ENCODE measurements around the gene GLRA3. TPM values are rescaled to one million over a fixed set of nuclear protein-coding genes. Genes with fewer than 3 reads are reported as not detected.
"Not testable (repeated sequence)": the region's sequence is repeated elsewhere in the genome, so short reads cannot be mapped to it uniquely, and the experiment has no call there.

GLRA3 gene
- total RNA-seq, 1 donor from 2014 or later, result not detected

DNA sequence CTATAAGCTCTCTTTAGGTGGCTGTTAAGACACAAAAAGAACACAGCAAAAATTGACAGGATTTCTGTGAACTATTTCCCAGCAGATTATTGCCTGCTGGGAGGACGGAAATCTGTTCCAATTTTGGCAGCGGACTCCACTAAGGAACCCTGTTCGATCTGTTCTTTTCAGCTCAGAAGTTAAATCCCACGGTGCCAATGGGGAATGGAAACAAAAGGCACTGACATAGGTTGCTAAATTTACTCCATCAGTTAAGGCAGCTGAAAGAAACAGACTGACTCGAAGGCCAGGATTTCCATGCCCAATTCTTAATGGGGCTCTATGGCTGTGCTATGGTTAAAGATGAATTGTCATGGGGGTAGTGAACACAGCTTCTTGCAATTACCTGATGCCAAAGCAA is 180.2 kb downstream of the GLRA3 start:
- H3K4me1 ChIP-seq (ENCODE audit: control insufficient read depth in 3 of 3, insufficient read depth in 3 of 3, low read length in 3 of 3), result no peaks in the 10 kb centered on the region
- no peak overlapping the region for H3K27ac ChIP-seq (ENCODE audit: low read depth, low read length)
- no peak overlapping the region for H3K9ac ChIP-seq (ENCODE audit: low read depth in 1 of 3, low read length in 3 of 3)
- H3K36me3 ChIP-seq (ENCODE audit: control insufficient read depth in 3 of 3, insufficient read depth in 3 of 3, low read length in 3 of 3), result no peaks in the 10 kb centered on the region
- no peaks in the 10 kb centered on the region for H3K27me3 ChIP-seq (ENCODE audit: control insufficient read depth in 3 of 3, insufficient read depth in 3 of 3, low read length in 3 of 3)
- no peak overlapping the region for H3K4me3 ChIP-seq (ENCODE audit: low read length in 3 of 3)
- no peaks in the 10 kb centered on the region for H3K9me3 ChIP-seq (ENCODE audit: control insufficient read depth in 3 of 3, low read length in 3 of 3)

DNA sequence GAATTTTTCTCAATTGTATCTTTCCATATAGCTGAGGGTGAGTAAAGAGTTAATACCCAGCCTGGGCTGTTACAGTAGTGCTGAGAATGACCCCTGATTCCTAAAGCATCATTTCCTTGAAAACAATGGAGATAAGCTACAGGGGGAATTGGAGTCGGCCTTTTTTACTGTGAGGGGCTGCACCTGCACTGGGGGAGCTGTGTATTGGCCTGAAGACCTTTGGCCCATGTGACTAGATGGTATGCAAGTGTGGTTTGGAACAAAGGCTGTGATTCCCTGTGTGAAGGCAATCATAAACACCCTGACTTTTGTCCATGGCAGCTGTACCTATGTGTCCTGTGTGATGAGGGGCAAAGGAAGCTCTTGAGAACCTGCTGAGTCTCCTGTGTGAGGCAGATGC is 182.7 kb downstream of the GLRA3 start:
- no peak overlapping the region for H3K4me3 ChIP-seq (ENCODE audit: low read length in 3 of 3)
- no peaks in the 10 kb centered on the region for H3K4me1 ChIP-seq (ENCODE audit: control insufficient read depth in 3 of 3, insufficient read depth in 3 of 3, low read length in 3 of 3)
- H3K9ac ChIP-seq (ENCODE audit: low read depth in 1 of 3, low read length in 3 of 3), result no peak overlapping the region
- H3K27ac ChIP-seq (ENCODE audit: low read depth, low read length), result no peak overlapping the region
- no peaks in the 10 kb centered on the region for H3K9me3 ChIP-seq (ENCODE audit: control insufficient read depth in 3 of 3, low read length in 3 of 3)
- no peaks in the 10 kb centered on the region for H3K36me3 ChIP-seq (ENCODE audit: control insufficient read depth in 3 of 3, insufficient read depth in 3 of 3, low read length in 3 of 3)
- H3K27me3 ChIP-seq (ENCODE audit: control insufficient read depth in 3 of 3, insufficient read depth in 3 of 3, low read length in 3 of 3), result no peaks in the 10 kb centered on the region

DNA sequence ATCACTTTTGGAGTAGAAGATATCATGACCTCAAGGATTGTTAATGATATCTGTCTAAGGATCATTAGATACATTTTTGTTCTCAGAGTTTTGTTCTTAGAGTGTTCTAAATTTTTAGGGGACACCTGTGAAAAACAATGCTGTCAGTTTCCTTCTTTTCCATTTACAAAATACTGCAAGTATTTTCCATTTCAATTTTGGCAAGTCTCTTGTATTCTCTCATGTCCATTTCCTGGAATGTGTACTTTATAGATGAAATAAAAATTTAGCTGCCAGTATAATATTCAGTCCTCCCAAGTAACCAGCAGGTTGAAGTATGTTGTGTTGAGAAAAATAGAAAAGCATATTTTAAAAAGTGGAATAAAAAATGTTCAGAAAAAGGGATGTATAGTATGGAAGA is 188.9 kb downstream of the GLRA3 start:
- no peak overlapping the region for H3K9ac ChIP-seq (ENCODE audit: low read depth in 1 of 3, low read length in 3 of 3)
- H3K9me3 ChIP-seq (ENCODE audit: control insufficient read depth in 3 of 3, low read length in 3 of 3), result no peaks in the 10 kb centered on the region
- H3K27ac ChIP-seq (ENCODE audit: low read depth, low read length), result no peak overlapping the region
- H3K4me3 ChIP-seq (ENCODE audit: low read length in 3 of 3), result no peak overlapping the region
- no peaks in the 10 kb centered on the region for H3K27me3 ChIP-seq (ENCODE audit: control insufficient read depth in 3 of 3, insufficient read depth in 3 of 3, low read length in 3 of 3)
- H3K36me3 ChIP-seq (ENCODE audit: control insufficient read depth in 3 of 3, insufficient read depth in 3 of 3, low read length in 3 of 3), result no peaks in the 10 kb centered on the region
- no peaks in the 10 kb centered on the region for H3K4me1 ChIP-seq (ENCODE audit: control insufficient read depth in 3 of 3, insufficient read depth in 3 of 3, low read length in 3 of 3)

DNA sequence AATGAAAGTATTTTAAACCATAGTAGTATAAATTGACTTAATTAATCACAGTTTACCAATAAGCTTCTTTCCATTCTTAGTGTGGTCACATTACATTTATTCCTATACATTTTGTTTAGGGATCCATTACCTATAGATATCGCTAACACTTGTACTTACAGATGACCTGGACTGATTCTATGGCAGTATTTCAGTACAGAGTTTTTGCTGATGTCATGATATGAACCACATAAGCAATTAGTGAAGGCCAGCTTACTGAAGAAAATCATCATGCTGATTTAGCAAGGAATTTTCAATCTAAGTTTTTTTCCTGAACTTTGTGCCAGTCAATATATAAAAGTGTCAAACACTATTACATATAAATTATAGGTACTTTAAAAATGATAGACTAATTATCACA is 193.3 kb downstream of the GLRA3 start:
- H3K27ac ChIP-seq (ENCODE audit: low read depth, low read length), result no peak overlapping the region
- H3K9me3 ChIP-seq (ENCODE audit: control insufficient read depth in 3 of 3, low read length in 3 of 3), result no peaks in the 10 kb centered on the region
- H3K27me3 ChIP-seq (ENCODE audit: control insufficient read depth in 3 of 3, insufficient read depth in 3 of 3, low read length in 3 of 3), result no peaks in the 10 kb centered on the region
- H3K36me3 ChIP-seq (ENCODE audit: control insufficient read depth in 3 of 3, insufficient read depth in 3 of 3, low read length in 3 of 3), result no peaks in the 10 kb centered on the region
- no peaks in the 10 kb centered on the region for H3K4me1 ChIP-seq (ENCODE audit: control insufficient read depth in 3 of 3, insufficient read depth in 3 of 3, low read length in 3 of 3)
- H3K9ac ChIP-seq (ENCODE audit: low read depth in 1 of 3, low read length in 3 of 3), result no peak overlapping the region
- H3K4me3 ChIP-seq (ENCODE audit: low read length in 3 of 3), result no peak overlapping the region

DNA sequence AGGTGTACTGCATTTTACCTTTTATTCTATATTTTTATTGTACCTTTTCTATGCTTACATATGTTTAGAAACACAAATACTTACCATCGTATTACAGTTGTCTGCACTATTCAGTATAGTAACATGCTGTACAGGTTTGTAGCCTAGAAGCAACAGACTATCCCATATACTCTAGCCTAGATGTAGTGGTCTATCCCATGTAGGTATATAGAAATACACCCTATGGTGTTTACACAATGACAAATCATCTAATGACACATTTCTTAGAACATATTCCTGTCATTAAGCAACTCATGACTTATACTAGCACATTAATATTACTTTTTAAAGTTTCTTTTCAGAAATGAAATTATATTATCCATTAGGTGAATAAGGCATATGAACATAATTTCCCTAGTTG is 195.6 kb downstream of the GLRA3 start:
- Histone ChIP-seq H3K9me3 (ENCODE audit: control insufficient read depth in 3 of 3, low read length in 3 of 3) (no peaks in the 10 kb centered on the region), H3K27ac (ENCODE audit: low read depth, low read length) (no peak overlapping the region), H3K4me3 (ENCODE audit: low read length in 3 of 3) (no peak overlapping the region), H3K4me1 (ENCODE audit: control insufficient read depth in 3 of 3, insufficient read depth in 3 of 3, low read length in 3 of 3) (no peaks in the 10 kb centered on the region), H3K9ac (ENCODE audit: low read depth in 1 of 3, low read length in 3 of 3) (no peak overlapping the region), H3K27me3 (ENCODE audit: control insufficient read depth in 3 of 3, insufficient read depth in 3 of 3, low read length in 3 of 3) (no peaks in the 10 kb centered on the region), H3K36me3 (ENCODE audit: control insufficient read depth in 3 of 3, insufficient read depth in 3 of 3, low read length in 3 of 3) (no peaks in the 10 kb centered on the region)

DNA sequence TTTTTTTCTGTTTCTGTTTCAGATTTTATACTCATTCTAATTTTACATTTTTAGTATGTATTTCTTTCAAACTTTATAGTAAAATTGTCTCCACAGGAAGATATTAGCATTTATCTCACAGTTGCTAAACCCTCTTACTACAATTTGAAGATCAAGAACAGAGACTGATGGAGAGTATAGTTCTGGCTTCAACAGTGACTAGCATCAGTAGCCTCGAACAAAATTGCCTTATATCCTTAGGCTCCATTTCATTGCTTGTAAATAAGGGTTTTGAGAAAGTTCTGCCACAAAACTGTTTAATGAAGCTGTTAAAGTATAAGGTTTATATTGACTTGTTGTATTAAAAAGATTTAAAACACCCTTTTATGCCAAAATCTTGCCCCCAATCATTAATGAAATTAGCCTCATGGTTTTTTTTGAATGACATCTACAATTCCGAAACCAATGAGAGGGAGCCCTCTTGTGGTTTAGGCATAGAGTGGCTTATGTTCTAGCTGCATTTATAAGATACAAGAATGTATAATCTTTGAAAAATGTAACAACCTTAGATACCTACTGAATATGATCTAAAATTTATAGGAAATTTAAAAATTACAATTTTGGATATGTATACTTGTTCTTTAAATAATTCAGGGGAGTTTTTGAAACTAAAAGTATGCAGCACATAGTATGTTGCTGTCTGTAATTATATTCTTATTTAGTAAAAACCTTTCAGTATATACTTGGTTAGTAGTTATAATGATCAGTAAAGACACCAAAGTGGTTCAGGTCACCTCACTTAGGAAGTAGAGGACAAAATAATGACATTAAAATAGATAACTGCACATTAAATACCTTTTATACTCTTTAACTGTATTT is 196.9 kb downstream of the GLRA3 start:
- no peaks in the 10 kb centered on the region for H3K4me1 ChIP-seq (ENCODE audit: control insufficient read depth in 3 of 3, insufficient read depth in 3 of 3, low read length in 3 of 3)
- no peak overlapping the region for H3K4me3 ChIP-seq (ENCODE audit: low read length in 3 of 3)
- no peaks in the 10 kb centered on the region for H3K9me3 ChIP-seq (ENCODE audit: control insufficient read depth in 3 of 3, low read length in 3 of 3)
- no peak overlapping the region for H3K9ac ChIP-seq (ENCODE audit: low read depth in 1 of 3, low read length in 3 of 3)
- H3K27me3 ChIP-seq (ENCODE audit: control insufficient read depth in 3 of 3, insufficient read depth in 3 of 3, low read length in 3 of 3), result no peaks in the 10 kb centered on the region
- no peaks in the 10 kb centered on the region for H3K36me3 ChIP-seq (ENCODE audit: control insufficient read depth in 3 of 3, insufficient read depth in 3 of 3, low read length in 3 of 3)
- H3K27ac ChIP-seq (ENCODE audit: low read depth, low read length), result no peak overlapping the region

DNA sequence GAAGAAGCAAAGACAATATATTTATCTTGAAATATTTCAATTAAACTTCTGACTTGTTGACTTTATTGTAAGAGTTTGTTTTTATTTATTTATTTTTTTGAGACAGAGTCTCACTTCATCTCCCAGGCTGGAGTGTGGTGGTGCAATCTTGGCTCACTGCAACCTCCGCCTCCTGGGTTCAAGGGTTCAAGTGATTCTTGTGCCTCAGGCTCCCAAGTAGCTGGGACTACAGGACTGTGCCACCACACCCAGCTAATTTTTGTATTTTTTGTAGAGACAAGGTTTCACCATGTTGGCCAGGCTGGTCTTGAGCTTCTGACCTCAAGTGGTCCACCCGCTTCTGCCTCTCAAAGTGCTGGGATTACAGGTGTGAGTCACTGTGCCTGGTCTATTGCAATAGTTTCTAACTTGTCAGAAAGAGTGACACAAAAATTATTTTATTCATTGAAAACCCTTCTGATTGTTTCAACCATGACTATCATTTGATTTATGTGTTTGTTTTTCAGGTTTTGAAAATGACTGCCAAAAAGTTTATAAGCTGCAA is 199.1 kb downstream of the GLRA3 start:
- H3K9me3 ChIP-seq (ENCODE audit: control insufficient read depth in 3 of 3, low read length in 3 of 3); H3K27me3 ChIP-seq (ENCODE audit: control insufficient read depth in 3 of 3, insufficient read depth in 3 of 3, low read length in 3 of 3); H3K36me3 ChIP-seq (ENCODE audit: control insufficient read depth in 3 of 3, insufficient read depth in 3 of 3, low read length in 3 of 3); H3K27ac ChIP-seq (ENCODE audit: low read depth, low read length); H3K9ac ChIP-seq (ENCODE audit: low read depth in 1 of 3, low read length in 3 of 3); H3K4me1 ChIP-seq (ENCODE audit: control insufficient read depth in 3 of 3, insufficient read depth in 3 of 3, low read length in 3 of 3); H3K4me3 ChIP-seq (ENCODE audit: low read length in 3 of 3): not testable (repeated sequence)

DNA sequence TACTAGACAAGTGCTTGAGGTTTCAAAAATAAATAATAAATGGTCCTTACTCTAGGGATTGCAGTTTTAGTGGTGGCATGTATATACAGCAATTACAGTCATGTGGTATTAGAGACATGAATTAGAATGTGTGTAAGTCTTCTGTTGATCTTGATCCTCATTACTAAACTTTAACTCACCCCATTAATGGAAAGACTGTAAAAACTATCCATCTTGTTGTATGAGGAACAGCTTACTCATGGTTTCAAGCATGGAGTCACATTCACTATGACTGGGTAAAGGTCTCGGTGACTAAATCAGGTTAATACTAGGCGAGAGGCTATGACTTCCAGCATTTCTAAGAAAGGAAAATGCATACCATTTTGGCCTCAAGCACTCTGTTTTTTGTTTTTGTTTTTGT is 199.8 kb downstream of the GLRA3 start:
- Histone ChIP-seq H3K9ac (ENCODE audit: low read depth in 1 of 3, low read length in 3 of 3) (no peak overlapping the region), H3K9me3 (ENCODE audit: control insufficient read depth in 3 of 3, low read length in 3 of 3) (no peaks in the 10 kb centered on the region), H3K4me3 (ENCODE audit: low read length in 3 of 3) (no peak overlapping the region), H3K27ac (ENCODE audit: low read depth, low read length) (no peak overlapping the region), H3K4me1 (ENCODE audit: control insufficient read depth in 3 of 3, insufficient read depth in 3 of 3, low read length in 3 of 3) (no peaks in the 10 kb centered on the region), H3K27me3 (ENCODE audit: control insufficient read depth in 3 of 3, insufficient read depth in 3 of 3, low read length in 3 of 3) (no peaks in the 10 kb centered on the region), H3K36me3 (ENCODE audit: control insufficient read depth in 3 of 3, insufficient read depth in 3 of 3, low read length in 3 of 3) (no peaks in the 10 kb centered on the region)

DNA sequence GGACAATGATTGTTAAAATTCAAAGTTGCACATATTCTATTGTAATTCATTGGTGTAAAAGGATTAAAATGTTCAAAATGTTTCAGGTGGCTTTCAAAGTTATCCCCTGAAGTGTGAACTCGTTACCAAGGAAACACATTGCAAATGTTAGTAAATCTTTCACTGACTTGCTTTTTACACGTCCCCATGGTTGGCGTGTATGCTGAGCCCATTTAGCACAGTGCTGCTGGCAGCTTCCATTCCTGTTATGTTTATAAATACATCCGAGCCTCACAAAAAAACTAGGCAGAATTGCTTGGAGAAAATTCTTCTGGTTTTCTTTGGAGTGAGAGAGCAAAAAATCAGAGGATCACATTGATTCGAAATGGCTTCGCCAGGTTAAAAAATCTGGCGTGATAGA is 200.9 kb downstream of the GLRA3 start:
- no peak overlapping the region for H3K9ac ChIP-seq (ENCODE audit: low read depth in 1 of 3, low read length in 3 of 3)
- no peaks in the 10 kb centered on the region for H3K27me3 ChIP-seq (ENCODE audit: control insufficient read depth in 3 of 3, insufficient read depth in 3 of 3, low read length in 3 of 3)
- H3K4me1 ChIP-seq (ENCODE audit: control insufficient read depth in 3 of 3, insufficient read depth in 3 of 3, low read length in 3 of 3), result no peaks in the 10 kb centered on the region
- no peak overlapping the region for H3K27ac ChIP-seq (ENCODE audit: low read depth, low read length)
- H3K9me3 ChIP-seq (ENCODE audit: control insufficient read depth in 3 of 3, low read length in 3 of 3), result no peaks in the 10 kb centered on the region
- H3K36me3 ChIP-seq (ENCODE audit: control insufficient read depth in 3 of 3, insufficient read depth in 3 of 3, low read length in 3 of 3), result no peaks in the 10 kb centered on the region
- no peak overlapping the region for H3K4me3 ChIP-seq (ENCODE audit: low read length in 3 of 3)

DNA sequence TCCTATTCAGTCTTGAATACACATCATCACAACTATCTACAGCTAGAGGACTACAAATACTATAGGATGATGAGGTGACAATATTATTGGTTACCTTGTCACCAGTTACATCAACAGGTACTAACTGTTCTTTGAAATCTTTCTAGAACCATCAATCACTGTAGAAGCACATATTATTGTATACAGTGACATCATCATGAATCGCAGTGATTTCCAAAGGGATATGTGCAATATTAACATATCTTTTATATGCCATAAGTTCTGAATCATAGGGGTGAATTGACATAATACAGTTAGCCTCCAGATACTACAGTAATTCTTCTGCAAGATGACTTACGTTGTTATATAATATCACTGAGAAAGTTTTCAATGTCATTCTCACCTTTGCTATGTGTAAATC is 201.6 kb downstream of the GLRA3 start:
- Histone ChIP-seq H3K4me3 (ENCODE audit: low read length in 3 of 3) (no peak overlapping the region), H3K9me3 (ENCODE audit: control insufficient read depth in 3 of 3, low read length in 3 of 3) (no peaks in the 10 kb centered on the region), H3K27me3 (ENCODE audit: control insufficient read depth in 3 of 3, insufficient read depth in 3 of 3, low read length in 3 of 3) (no peaks in the 10 kb centered on the region), H3K27ac (ENCODE audit: low read depth, low read length) (no peak overlapping the region), H3K9ac (ENCODE audit: low read depth in 1 of 3, low read length in 3 of 3) (no peak overlapping the region), H3K36me3 (ENCODE audit: control insufficient read depth in 3 of 3, insufficient read depth in 3 of 3, low read length in 3 of 3) (no peaks in the 10 kb centered on the region), H3K4me1 (ENCODE audit: control insufficient read depth in 3 of 3, insufficient read depth in 3 of 3, low read length in 3 of 3) (no peaks in the 10 kb centered on the region)
